Uterus (tissue), 2 donors: Measurements from ENCODE around the gene PFKM.

Experiments
- CTCF ChIP-seq, 4 experiments: fragments of 200-600 bp in 2 of 4; fragments of 450-650 bp in 2 of 4; sonication (generic) in 2 of 4; IDR thresholded peaks; one replicate each; pipeline ENCODE4 v1.5.1; 2016 to 2019; ENCODE audit warnings: antibody characterized with exemption in 4 of 4, mild to moderate bottlenecking in 2 of 4, moderate library complexity in 1 of 4
- POLR2A ChIP-seq, 2 donors: fragments of 450-650 bp; IDR thresholded peaks; one replicate each; pipeline ENCODE4 v1.6.1; 2016; ENCODE audit warnings: antibody characterized with exemption in 2 of 2, mild to moderate bottlenecking in 1 of 2, moderate library complexity in 1 of 2

- TF ChIP-seq POLR2A (IDR thresholded peaks at IDR 0.05) (no peak), CTCF (IDR thresholded peaks at IDR 0.05) (no peak)
These were observed 12.2 kb upstream of the PFKM start for GRCh38 chr12:48106681-48107613.
